ENCODE data around the gene GARRE1. TPM values are rescaled to one million over a fixed set of nuclear protein-coding genes. Genes with fewer than 3 reads are reported as not detected.

Gene GARRE1
- total RNA-seq, 2 experiments from 2014 or later: 69.7 to 72.0 TPM

GRCh38 chr19:34282611-34283519, 28.5 kb downstream of the GARRE1 start:
- Histone ChIP-seq H3K27me3 (ENCODE audit: control insufficient read depth in 1 of 2, insufficient read depth in 2 of 2, low read length in 2 of 2) (no peaks in the 10 kb centered on the region), H3K36me3 (ENCODE audit: insufficient read depth, low read length) (peaks cover 5% of the 10 kb centered on the region), H3K4me3 (ENCODE audit: low read length) (no peak overlapping the region), H3K4me1 (ENCODE audit: insufficient read depth, low read length) (peaks cover 16% of the 10 kb centered on the region), H3K9me3 (ENCODE audit: control insufficient read depth in 1 of 2, insufficient read depth in 1 of 2, low read length in 2 of 2) (peaks cover 0 to 7% of the 10 kb centered on the region in 2 experiments), H3K27ac (ENCODE audit: low read depth in 1 of 2, low read length in 2 of 2) (no peak overlapping the region)
- CTCF ChIA-PET: no interaction called here
- intact Hi-C loops (cut with DNase I, micrococcal nuclease): no loop called here
- Mint-ChIP-seq H3K27ac (peak overlapping the region; percentile 25), H3K4me3 (no peak overlapping the region), H3K27me3 (no peaks in the 10 kb centered on the region), H3K9me3 (no peaks in the 10 kb centered on the region), H3K4me1 (ENCODE audit: low read depth) (peaks cover 58% of the 10 kb centered on the region), H3K36me3 (ENCODE audit: low read depth) (peaks cover 62% of the 10 kb centered on the region)
- ATAC-seq (ENCODE audit: poor library complexity) (no peak), DNase-seq (no peak)
- POLR2A ChIA-PET: interaction anchor here (1.0 to 1.3 kb wide), 2 partner anchors 11 to 13 kb away, joined by 5 to 6 read pairs; no protein-coding TSS in a partner anchor
- TF ChIP-seq CTCF (IDR thresholded peaks at IDR 0.05): no peak

GRCh38 chr19:34284505-34284904, 30.2 kb downstream of the GARRE1 start:
- ChIA-PET POLR2A (no interaction called here), CTCF (no interaction called here)
- Histone ChIP-seq H3K4me3 (ENCODE audit: low read length) (no peak overlapping the region), H3K4me1 (ENCODE audit: insufficient read depth, low read length) (peaks cover 15% of the 10 kb centered on the region), H3K36me3 (ENCODE audit: insufficient read depth, low read length) (no peaks in the 10 kb centered on the region), H3K27ac (ENCODE audit: low read depth in 1 of 2, low read length in 2 of 2) (no peak overlapping the region), H3K27me3 (ENCODE audit: control insufficient read depth in 1 of 2, insufficient read depth in 2 of 2, low read length in 2 of 2) (no peaks in the 10 kb centered on the region), H3K9me3 (ENCODE audit: control insufficient read depth in 1 of 2, insufficient read depth in 1 of 2, low read length in 2 of 2) (peaks cover 0 to 7% of the 10 kb centered on the region in 2 experiments)
- no peak overlapping the region for H3K4me3 Mint-ChIP-seq
- peaks cover 53% of the 10 kb centered on the region for H3K4me1 Mint-ChIP-seq (ENCODE audit: low read depth)
- no peaks in the 10 kb centered on the region for H3K9me3 Mint-ChIP-seq
- DNase-seq: no peak
- no peak for ATAC-seq (ENCODE audit: poor library complexity)
- H3K27ac Mint-ChIP-seq: no peak overlapping the region
- no peak for TF ChIP-seq CTCF (IDR thresholded peaks at IDR 0.05)
- H3K36me3 Mint-ChIP-seq (ENCODE audit: low read depth): peaks cover 63% of the 10 kb centered on the region
- no peaks in the 10 kb centered on the region for H3K27me3 Mint-ChIP-seq
- intact Hi-C loops (cut with DNase I, micrococcal nuclease): no loop called here

GRCh38 chr19:34287662-34288140, 33.3 kb downstream of the GARRE1 start:
- peaks cover 13% of the 10 kb centered on the region for H3K4me1 ChIP-seq (ENCODE audit: insufficient read depth, low read length)
- Mint-ChIP-seq H3K4me3 (no peak overlapping the region), H3K36me3 (ENCODE audit: low read depth) (peaks cover 49% of the 10 kb centered on the region), H3K4me1 (ENCODE audit: low read depth) (peaks cover 28% of the 10 kb centered on the region), H3K27me3 (no peaks in the 10 kb centered on the region), H3K9me3 (no peaks in the 10 kb centered on the region), H3K27ac (peak overlapping the region; percentile 56)
- CTCF ChIA-PET: no interaction called here
- H3K4me3 ChIP-seq (ENCODE audit: low read length): no peak overlapping the region
- no peak overlapping the region for H3K27ac ChIP-seq (ENCODE audit: low read depth in 1 of 2, low read length in 2 of 2)
- DNase-seq (no peak), ATAC-seq (ENCODE audit: poor library complexity) (no peak)
- H3K36me3 ChIP-seq (ENCODE audit: insufficient read depth, low read length): no peaks in the 10 kb centered on the region
- no peak for TF ChIP-seq CTCF (IDR thresholded peaks at IDR 0.05)
- no peaks in the 10 kb centered on the region for H3K27me3 ChIP-seq (ENCODE audit: control insufficient read depth in 1 of 2, insufficient read depth in 2 of 2, low read length in 2 of 2)
- POLR2A ChIA-PET: interaction anchor here (0.5 to 0.6 kb wide), 2 partner anchors 17 to 34 kb away, joined by 3 read pairs; no protein-coding TSS in a partner anchor
- peaks cover 0 to 7% of the 10 kb centered on the region in 2 experiments for H3K9me3 ChIP-seq (ENCODE audit: control insufficient read depth in 1 of 2, insufficient read depth in 1 of 2, low read length in 2 of 2)
- intact Hi-C loops (cut with DNase I, micrococcal nuclease): no loop called here

Measured in CD4-positive, alpha-beta T cell (primary cell).